H9 (cell line): ENCODE data around the gene CUBN. TPM values are rescaled to one million over a fixed set of nuclear protein-coding genes. Genes with fewer than 3 reads are reported as not detected.

ENCODE experiments used
- DNase-seq: peaks from one replicate; pipeline ENCODE4 v3.0.0-alpha.2; 2017
- H2AFZ ChIP-seq: one replicate; pipeline ENCODE4 v1.6.1; 2013; ENCODE audit warnings: mild to moderate bottlenecking, low read length, control low read depth, moderate library complexity
- H2AK5ac ChIP-seq: 2 replicates; pipeline ENCODE4 v1.6.1; 2013; ENCODE audit warnings: low read length, control low read depth, mixed read lengths; ENCODE audit not compliant: insufficient read length
- H2BK120ac ChIP-seq: one replicate; pipeline ENCODE4 v1.6.1; 2013; ENCODE audit warnings: low read depth, mild to moderate bottlenecking, low read length, control low read depth, inconsistent platforms; ENCODE audit not compliant: poor library complexity, severe bottlenecking
- H2BK12ac ChIP-seq: 2 replicates; pipeline ENCODE4 v1.6.1; 2013; ENCODE audit warnings: low read length, control low read depth, mixed read lengths, low read depth; ENCODE audit not compliant: insufficient read length
- H2BK15ac ChIP-seq: 2 replicates; pipeline ENCODE4 v1.6.1; 2013; ENCODE audit warnings: low read depth, low read length, control low read depth
- H2BK20ac ChIP-seq: one replicate; pipeline ENCODE4 v1.6.1; 2013; ENCODE audit warnings: low read depth, mild to moderate bottlenecking, low read length, control low read depth, inconsistent platforms; ENCODE audit not compliant: poor library complexity, severe bottlenecking
- H2BK5ac ChIP-seq: 2 replicates; pipeline ENCODE4 v1.6.1; 2013; ENCODE audit warnings: low read length, control low read depth, mixed read lengths; ENCODE audit not compliant: insufficient read length
- H3K14ac ChIP-seq: 2 replicates; pipeline ENCODE4 v1.6.1; 2013; ENCODE audit warnings: low read length, control low read depth; ENCODE audit not compliant: insufficient read depth
- H3K18ac ChIP-seq: 2 replicates; pipeline ENCODE4 v1.6.1; 2013; ENCODE audit warnings: low read depth, mild to moderate bottlenecking, mixed read lengths, low read length, control low read depth; ENCODE audit not compliant: insufficient read length
- H3K23ac ChIP-seq: 2 replicates; pipeline ENCODE4 v1.6.1; 2013; ENCODE audit warnings: low read length, control low read depth, mixed read lengths, low read depth; ENCODE audit not compliant: insufficient read length
- H3K23me2 ChIP-seq: 2 replicates; pipeline ENCODE4 v1.6.1; 2013; ENCODE audit warnings: low read depth, mild to moderate bottlenecking, mixed read lengths, low read length, control low read depth; ENCODE audit not compliant: insufficient read length, poor library complexity, severe bottlenecking
- H3K27ac ChIP-seq: 2 replicates; pipeline ENCODE4 v1.5.1; 2013; ENCODE audit warnings: low read length, control low read depth, mixed read lengths, low read depth; ENCODE audit not compliant: insufficient read length
- H3K27me3 ChIP-seq: 2 replicates; pipeline ENCODE4 v1.6.1; 2013; ENCODE audit warnings: low read length, control low read depth, inconsistent platforms; ENCODE audit not compliant: insufficient read depth
- H3K4ac ChIP-seq: 2 replicates; pipeline ENCODE4 v1.6.1; 2013; ENCODE audit warnings: low read depth, mild to moderate bottlenecking, control low read depth, inconsistent platforms, low read length, moderate library complexity
- H3K4me1 ChIP-seq: 2 replicates; pipeline ENCODE4 v1.6.1; 2013; ENCODE audit warnings: low read length, control low read depth, inconsistent platforms; ENCODE audit not compliant: insufficient read depth
- H3K4me2 ChIP-seq: 2 replicates; pipeline ENCODE4 v1.6.1; 2013; ENCODE audit warnings: low read length, control low read depth, mixed read lengths; ENCODE audit not compliant: insufficient read length, insufficient read depth
- H3K56ac ChIP-seq: 2 replicates; pipeline ENCODE4 v1.6.1; 2013; ENCODE audit warnings: low read depth, mild to moderate bottlenecking, mixed read lengths, low read length, control low read depth; ENCODE audit not compliant: insufficient read length
- H3K79me1 ChIP-seq: 2 replicates; pipeline ENCODE4 v1.6.1; 2013; ENCODE audit warnings: low read depth, mild to moderate bottlenecking, moderate library complexity, low read length, control low read depth, inconsistent platforms; ENCODE audit not compliant: insufficient read depth, poor library complexity, severe bottlenecking
- H3K79me2 ChIP-seq: 2 replicates; pipeline ENCODE4 v1.6.1; 2013; ENCODE audit warnings: low read length, control low read depth, inconsistent platforms; ENCODE audit not compliant: insufficient read depth
- H3K9ac ChIP-seq: 2 replicates; pipeline ENCODE4 v1.6.1; 2013; ENCODE audit warnings: low read length, control low read depth, mixed read lengths; ENCODE audit not compliant: insufficient read length; ENCODE audit errors: extremely low read depth
- H3K9me3 ChIP-seq: one replicate; pipeline ENCODE4 v1.6.1; 2013; ENCODE audit warnings: low read depth, low read length, inconsistent platforms; ENCODE audit not compliant: control insufficient read depth
- H3T11ph ChIP-seq: one replicate; pipeline ENCODE4 v1.6.1; 2013; ENCODE audit warnings: mild to moderate bottlenecking, low read length, control low read depth, inconsistent platforms
- H4K20me1 ChIP-seq: one replicate; pipeline ENCODE4 v1.6.1; 2013; ENCODE audit not compliant: control insufficient read depth, insufficient read length, insufficient read depth
- H4K5ac ChIP-seq: 2 replicates; pipeline ENCODE4 v1.6.1; 2013; ENCODE audit warnings: low read depth, mild to moderate bottlenecking, mixed read lengths, low read length, control low read depth; ENCODE audit not compliant: insufficient read length
- H4K8ac ChIP-seq: replicated peaks from 2 replicates; pipeline ENCODE4 v1.6.1; 2013; ENCODE audit warnings: low read length, control low read depth, mixed read lengths, low read depth; ENCODE audit not compliant: insufficient read length
- H4K91ac ChIP-seq: 2 replicates; pipeline ENCODE4 v1.6.1; 2013; ENCODE audit warnings: low read depth, mild to moderate bottlenecking, moderate library complexity, mixed read lengths, low read length, control low read depth; ENCODE audit not compliant: insufficient read length
- H3K27ac Mint-ChIP-seq, 3 experiments: 2 replicates in 2 of 3; 3 replicates in 1 of 3; pipeline ENCODE4 v1.8.0; 2020 to 2021; ENCODE audit warnings: mixed read lengths in 3 of 3, mild to moderate bottlenecking in 1 of 3, moderate library complexity in 1 of 3
- H3K27me3 Mint-ChIP-seq: 2 replicates; pipeline ENCODE4 v1.8.0; 2021; ENCODE audit warnings: low read depth, mild to moderate bottlenecking, moderate library complexity, mixed read lengths
- H3K36me3 Mint-ChIP-seq, 3 experiments: 2 replicates in 2 of 3; 3 replicates in 1 of 3; pipeline ENCODE4 v1.8.0; 2020 to 2021; ENCODE audit warnings: low read depth in 3 of 3, mixed read lengths in 3 of 3; ENCODE audit not compliant: insufficient read depth in 1 of 3
- H3K4me1 Mint-ChIP-seq, 2 experiments: 2 replicates each; pipeline ENCODE4 v1.8.0; 2020; ENCODE audit warnings: mixed read lengths in 2 of 2
- H3K4me3 Mint-ChIP-seq, 2 experiments: 2 replicates in 1 of 2; 3 replicates in 1 of 2; pipeline ENCODE4 v1.8.0; 2020 to 2021; ENCODE audit warnings: mild to moderate bottlenecking in 2 of 2, mixed read lengths in 2 of 2, moderate library complexity in 1 of 2
- H3K9me3 Mint-ChIP-seq, 2 experiments: 2 replicates in 1 of 2; 3 replicates in 1 of 2; pipeline ENCODE4 v1.8.0; 2020; ENCODE audit warnings: mild to moderate bottlenecking in 2 of 2, mixed read lengths in 2 of 2, moderate library complexity in 1 of 2
- WGBS: extraction: QIAGEN DNeasy Blood & Tissue Kit; methylation state at CpG from one replicate; pipeline ENCODE4 v1.1.7; 2013; ENCODE audit warnings: missing lambda C conversion rate, low lambda C conversion rate, mixed read lengths; ENCODE audit not compliant: insufficient read length; ENCODE audit errors: extremely low coverage; 5-methylcytosine and 5-hydroxymethylcytosine counted together
- total RNA-seq: library from RNA; stranded (reverse); gene quantifications from 2 replicates; pipeline ENCODE4 v1.2.1, GENCODE V29; 2021
- TF ChIP-seq, protein P1 (sequence below): fragments of 200-600 bp; sonication (generic); conservative IDR thresholded peaks from 3 replicates; pipeline ENCODE4 v1.8.0; 2021; ENCODE audit warnings: antibody characterized with exemption, mild to moderate bottlenecking

The CUBN gene
- total RNA-seq, 1 experiment from 2014 or later, result 0.26 TPM

DNA sequence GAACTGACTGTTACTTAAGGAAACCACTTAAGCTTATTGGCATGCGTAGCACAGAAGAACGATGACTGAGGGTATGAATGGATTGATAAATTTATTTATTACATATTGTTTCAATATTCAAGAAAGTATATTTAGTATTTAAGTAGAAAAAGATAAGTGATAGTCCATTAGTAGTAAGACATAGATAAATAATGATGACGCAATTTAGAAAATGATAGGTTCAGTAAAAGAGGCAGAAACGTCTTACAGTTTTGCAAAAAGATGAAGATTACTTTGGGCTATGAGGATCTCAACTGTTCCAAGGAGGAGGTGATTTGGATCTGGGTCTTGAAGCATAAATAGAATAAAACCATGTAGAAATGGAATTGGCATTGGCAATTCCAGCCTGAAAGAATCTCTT, 275.8 kb downstream of the CUBN start:
- Histone ChIP-seq H3T11ph (no peak overlapping the region), H3K4ac (no peak overlapping the region), H3K27ac (no peak overlapping the region), H2BK5ac (no peak overlapping the region), H4K8ac (no peak overlapping the region), H2AFZ (no peak overlapping the region), H3K23ac (no peak overlapping the region), H3K14ac (no peak overlapping the region), H3K4me2 (no peak overlapping the region), H3K4me1 (no peaks in the 10 kb centered on the region), H3K56ac (no peak overlapping the region), H3K23me2 (no peaks in the 10 kb centered on the region), H3K79me1 (no peaks in the 10 kb centered on the region), H3K9ac (no peak overlapping the region), H2BK12ac (no peak overlapping the region), H3K9me3 (no peaks in the 10 kb centered on the region), H4K5ac (no peak overlapping the region), H4K91ac (no peak overlapping the region), H2AK5ac (no peak overlapping the region), H3K18ac (no peak overlapping the region), H3K27me3 (no peaks in the 10 kb centered on the region), H3K79me2 (no peaks in the 10 kb centered on the region), H4K20me1 (no peaks in the 10 kb centered on the region), H2BK120ac (no peak overlapping the region), H2BK20ac (no peak overlapping the region), H2BK15ac (no peak overlapping the region)
- H3K27me3 Mint-ChIP-seq, result no peaks in the 10 kb centered on the region
- TF ChIP-seq, protein P1, sequence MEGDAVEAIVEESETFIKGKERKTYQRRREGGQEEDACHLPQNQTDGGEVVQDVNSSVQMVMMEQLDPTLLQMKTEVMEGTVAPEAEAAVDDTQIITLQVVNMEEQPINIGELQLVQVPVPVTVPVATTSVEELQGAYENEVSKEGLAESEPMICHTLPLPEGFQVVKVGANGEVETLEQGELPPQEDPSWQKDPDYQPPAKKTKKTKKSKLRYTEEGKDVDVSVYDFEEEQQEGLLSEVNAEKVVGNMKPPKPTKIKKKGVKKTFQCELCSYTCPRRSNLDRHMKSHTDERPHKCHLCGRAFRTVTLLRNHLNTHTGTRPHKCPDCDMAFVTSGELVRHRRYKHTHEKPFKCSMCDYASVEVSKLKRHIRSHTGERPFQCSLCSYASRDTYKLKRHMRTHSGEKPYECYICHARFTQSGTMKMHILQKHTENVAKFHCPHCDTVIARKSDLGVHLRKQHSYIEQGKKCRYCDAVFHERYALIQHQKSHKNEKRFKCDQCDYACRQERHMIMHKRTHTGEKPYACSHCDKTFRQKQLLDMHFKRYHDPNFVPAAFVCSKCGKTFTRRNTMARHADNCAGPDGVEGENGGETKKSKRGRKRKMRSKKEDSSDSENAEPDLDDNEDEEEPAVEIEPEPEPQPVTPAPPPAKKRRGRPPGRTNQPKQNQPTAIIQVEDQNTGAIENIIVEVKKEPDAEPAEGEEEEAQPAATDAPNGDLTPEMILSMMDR, result no peak
- peaks cover 20 to 21% of the 10 kb centered on the region in 2 experiments for H3K4me1 Mint-ChIP-seq
- no peaks in the 10 kb centered on the region for H3K9me3 Mint-ChIP-seq
- DNase-seq, result no peak
- no peak overlapping the region for H3K4me3 Mint-ChIP-seq
- no peaks in the 10 kb centered on the region for H3K36me3 Mint-ChIP-seq
- WGBS, result 100% methylated on average over 1 of the region's 4 CpGs
- no peak overlapping the region for H3K27ac Mint-ChIP-seq
